HT1080 (cell line): ENCODE data around the gene BRD3OS. TPM values are rescaled to one million over a fixed set of nuclear protein-coding genes. Genes with fewer than 3 reads are reported as not detected.
A peak's percentile ranks its signal among the peaks of the same experiment; 100 is the strongest.

ENCODE experiments used
- DNase-seq: peaks from one replicate; pipeline ENCODE4 v3.0.0-alpha.2; 2015; ENCODE audit warnings: low read depth
- total RNA-seq: library from RNA; depleted of rRNA; stranded (reverse); fragments of >200 nt; shearing (Covaris generic); gene quantifications from 2 replicates; pipeline ENCODE4 v1.2.3, GENCODE V29; 2014

Gene BRD3OS
- total RNA-seq, 1 experiment from 2014 or later, result 28.4 TPM

- DNase-seq, result no peak
Measured at GRCh38 chr9:134049772-134050588, 24.7 kb downstream of the BRD3OS start.

GRCh38 chr9:134050726-134051125, 25.4 kb downstream of the BRD3OS start:
- DNase-seq, result no peak

- DNase-seq, result no peak
Measured at GRCh38 chr9:134051319-134051718, 26.0 kb downstream of the BRD3OS start.

DNA sequence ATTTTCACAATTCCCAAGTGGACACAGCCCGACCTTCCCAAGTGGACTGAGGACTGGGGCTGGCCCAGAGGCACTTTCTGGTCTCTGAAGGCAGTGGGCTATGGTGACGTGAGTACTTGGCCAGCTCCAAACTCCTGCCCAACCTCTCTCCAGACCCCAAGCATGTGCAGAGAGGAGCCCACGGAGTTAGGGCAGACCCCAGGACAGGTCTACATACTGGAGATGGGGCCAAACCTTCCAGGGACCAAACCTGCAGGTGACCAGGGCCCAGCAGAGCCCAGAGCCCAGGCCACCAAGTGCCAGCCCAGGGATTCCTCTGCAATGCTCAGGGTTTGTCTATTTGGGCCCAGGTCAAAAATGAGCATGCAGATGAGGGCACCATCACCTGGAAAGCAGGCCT, 27.2 kb downstream of the BRD3OS start:
- DNase-seq, result no peak

DNA sequence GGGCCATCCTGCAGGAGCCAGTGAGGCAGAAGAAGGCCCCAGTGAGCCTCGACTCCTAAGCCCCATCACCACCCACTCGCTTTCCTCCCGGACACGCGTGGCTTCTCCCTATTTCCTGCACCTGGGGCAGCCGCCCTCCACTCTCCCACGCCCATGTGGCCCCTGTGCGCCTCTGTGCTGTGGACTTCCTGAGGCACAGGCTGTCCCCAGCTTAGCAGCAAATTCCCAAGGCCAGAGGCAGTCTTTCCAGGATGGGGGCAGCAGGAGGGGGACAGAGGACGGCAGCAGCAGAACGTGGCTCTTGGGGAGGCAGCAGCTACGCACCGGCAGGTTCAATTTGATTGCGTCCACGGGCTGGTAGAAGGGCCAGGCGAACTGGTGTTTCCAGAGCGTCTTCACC, 27.7 kb downstream of the BRD3OS start:
- no peak for DNase-seq

- DNase-seq, result no peak
Measured at GRCh38 chr9:134053401-134053871, 28.2 kb downstream of the BRD3OS start.

- DNase-seq, result no peak
Measured at GRCh38 chr9:134053941-134054761, 28.9 kb downstream of the BRD3OS start.

- no peak for DNase-seq
Measured at GRCh38 chr9:134054891-134055811, 29.9 kb downstream of the BRD3OS start.

- peak; percentile 56 for DNase-seq
Measured at GRCh38 chr9:134055981-134056461, 30.7 kb downstream of the BRD3OS start.

- DNase-seq, result no peak
Measured at GRCh38 chr9:134056483-134057306, 31.4 kb downstream of the BRD3OS start.

GRCh38 chr9:134057307-134057657, 32.0 kb downstream of the BRD3OS start:
- no peak for DNase-seq

DNA sequence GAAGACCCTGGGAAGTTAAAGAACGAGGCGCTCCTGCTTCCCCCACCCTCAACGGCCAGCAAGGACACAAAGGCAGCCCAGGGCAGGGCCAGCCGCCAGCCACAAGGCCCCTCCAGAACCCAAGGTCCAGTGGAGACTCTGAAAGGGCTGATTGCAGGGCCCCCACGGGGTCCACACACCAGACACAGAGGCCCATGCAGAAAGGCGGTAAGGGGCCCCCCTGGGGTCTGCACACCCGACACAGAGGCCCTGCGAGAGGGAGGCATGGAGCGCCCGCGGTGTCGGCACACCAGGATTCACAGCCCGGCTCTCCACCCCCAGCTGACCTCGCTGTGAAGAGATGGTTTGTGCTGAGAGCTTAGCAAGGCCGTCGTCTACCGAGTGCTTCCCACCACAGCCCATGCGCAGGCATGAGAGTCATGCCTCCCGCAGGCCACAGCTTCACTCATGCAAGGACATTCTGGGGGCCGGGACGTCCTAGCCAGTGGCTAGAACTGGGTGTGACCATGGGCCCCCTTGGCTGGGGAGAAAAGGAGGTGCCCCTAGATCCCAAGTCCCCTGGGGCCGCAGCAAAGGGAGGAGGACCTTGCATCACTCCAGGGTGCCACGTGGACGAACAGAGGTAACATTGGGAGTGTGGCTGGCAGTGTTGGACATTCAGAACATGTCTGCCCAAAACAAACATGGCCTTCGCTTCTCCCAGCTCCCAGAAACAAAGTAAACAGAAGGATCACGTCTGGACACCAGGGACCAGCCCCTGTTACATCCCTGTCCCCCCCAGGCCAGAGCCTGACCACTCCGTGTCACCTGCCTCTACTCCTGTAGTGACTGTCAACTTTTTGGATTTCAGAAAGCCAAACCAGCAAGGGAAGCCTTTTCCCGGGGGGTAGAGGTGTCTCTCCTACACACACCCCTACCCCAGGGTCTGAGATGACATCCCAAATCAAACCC, 32.7 kb downstream of the BRD3OS start:
- DNase-seq, result no peak

GRCh38 chr9:134058716-134059115, 33.4 kb downstream of the BRD3OS start:
- DNase-seq, result peak; percentile 76

- DNase-seq, result no peak
Measured at GRCh38 chr9:134059188-134059641, 33.9 kb downstream of the BRD3OS start.

- DNase-seq, result peak; percentile 61
Measured at GRCh38 chr9:134059661-134060395, 34.5 kb downstream of the BRD3OS start.

DNA sequence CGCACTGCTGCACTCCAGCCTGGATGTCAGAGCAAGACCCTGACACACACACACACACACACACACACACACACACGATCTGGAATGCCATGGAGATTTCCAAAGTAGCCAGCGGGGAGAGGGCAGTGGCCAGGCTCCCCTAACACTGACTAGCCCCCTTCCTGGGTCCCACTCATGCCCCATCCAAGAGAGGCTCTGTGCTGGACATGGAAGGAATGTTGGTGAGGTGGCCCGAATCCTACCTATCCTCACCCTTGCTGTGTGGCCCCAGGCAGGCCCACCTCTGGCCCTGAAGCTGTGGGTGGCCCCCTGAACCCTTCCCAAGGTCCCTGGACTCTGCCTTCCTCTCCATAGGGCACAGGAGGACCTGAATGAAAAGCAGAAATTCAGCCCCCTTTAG, 35.3 kb downstream of the BRD3OS start:
- DNase-seq, result no peak

- no peak for DNase-seq
Measured at GRCh38 chr9:134061019-134061687, 35.9 kb downstream of the BRD3OS start.
